HG02840 (cell line): ENCODE results near the gene GPR141.

Experiments used
- ATAC-seq: cut with Tn5 transposase; IDR thresholded peaks from one replicate; pipeline ENCODE4 v1.9.1; 2021; ENCODE audit warnings: mild to moderate bottlenecking, moderate library complexity, moderate number of reproducible peaks; ENCODE audit not compliant: unreplicated experiment, low FRiP score

The GPR141 gene

DNA sequence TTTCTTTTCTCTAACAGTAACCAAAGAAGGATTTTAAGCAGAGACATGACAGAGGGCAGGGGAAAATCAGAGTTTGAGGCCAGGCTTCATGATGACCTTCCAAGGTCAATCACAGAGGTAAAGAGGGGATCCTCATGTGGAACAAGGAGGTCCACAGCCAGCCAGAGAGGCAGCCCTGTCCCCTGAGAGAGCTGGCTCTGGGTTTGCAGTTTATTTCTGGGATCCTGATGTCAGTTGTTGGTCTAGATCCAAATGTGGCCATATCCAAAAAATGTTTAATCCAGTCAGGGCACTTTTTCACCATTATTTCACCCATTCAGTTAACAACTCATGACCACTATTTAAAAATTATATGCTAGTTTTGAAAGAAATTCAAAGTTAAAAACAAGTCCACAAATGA is 45.6 kb downstream of the GPR141 start:
- no peak for ATAC-seq

DNA sequence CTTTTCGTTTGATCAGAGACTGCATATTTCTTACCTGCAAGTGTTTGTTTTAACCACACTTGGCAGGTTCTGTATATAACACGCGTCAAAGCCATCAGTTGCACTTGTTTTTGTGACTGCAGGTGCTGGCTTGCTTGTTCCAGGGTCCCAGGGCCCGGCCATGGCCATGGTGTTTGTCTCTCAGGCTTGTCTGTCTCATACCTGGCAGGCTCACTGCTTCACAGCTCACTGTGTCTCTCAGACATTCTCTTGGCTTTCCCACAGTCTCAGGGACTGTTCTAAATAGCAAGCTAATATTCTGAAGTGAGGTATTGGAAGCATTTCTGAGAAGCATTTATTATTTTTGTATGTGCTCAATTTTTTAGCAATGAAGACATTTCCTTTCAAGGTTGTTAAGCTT is 46.9 kb downstream of the GPR141 start:
- no peak for ATAC-seq

DNA sequence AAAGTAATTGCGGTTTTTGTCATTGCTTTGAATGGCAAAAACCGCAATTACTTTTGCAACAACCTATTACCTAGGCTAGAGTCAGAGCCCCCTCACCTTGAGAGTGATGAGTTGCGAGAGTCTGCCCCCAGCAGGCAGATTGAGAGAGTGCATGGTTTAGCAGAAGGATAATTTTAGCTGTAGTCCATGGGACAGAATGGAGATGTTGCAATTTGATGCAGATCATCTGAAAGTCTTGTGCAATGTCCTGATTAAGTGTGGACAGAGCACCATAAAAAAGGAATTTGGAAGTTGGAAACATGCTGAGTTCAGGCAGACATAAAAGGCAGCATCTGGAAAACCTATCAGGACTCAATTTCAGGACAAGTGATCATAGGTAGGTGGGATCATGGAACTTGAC is 48.7 kb downstream of the GPR141 start:
- peak; percentile 63 for ATAC-seq

DNA sequence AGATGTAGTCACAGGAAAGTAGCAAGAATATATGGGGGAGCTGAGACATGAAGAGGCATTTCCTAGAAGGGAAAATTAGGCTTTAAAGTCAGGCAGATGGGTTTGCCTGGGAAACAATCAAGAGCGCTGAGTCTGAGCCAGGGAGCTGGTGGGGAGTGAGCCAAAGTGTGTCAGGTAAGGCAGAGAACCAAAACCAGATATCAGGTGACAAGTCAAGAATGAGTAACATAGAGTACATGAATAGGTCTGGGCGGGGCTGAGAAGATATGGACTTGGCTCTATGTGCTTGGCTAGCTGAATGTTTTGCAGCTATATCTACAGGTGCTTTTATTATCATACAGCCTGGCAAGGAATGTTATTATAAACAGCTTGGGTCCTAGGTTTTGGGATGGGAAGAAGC is 49.3 kb downstream of the GPR141 start:
- ATAC-seq, result no peak

DNA sequence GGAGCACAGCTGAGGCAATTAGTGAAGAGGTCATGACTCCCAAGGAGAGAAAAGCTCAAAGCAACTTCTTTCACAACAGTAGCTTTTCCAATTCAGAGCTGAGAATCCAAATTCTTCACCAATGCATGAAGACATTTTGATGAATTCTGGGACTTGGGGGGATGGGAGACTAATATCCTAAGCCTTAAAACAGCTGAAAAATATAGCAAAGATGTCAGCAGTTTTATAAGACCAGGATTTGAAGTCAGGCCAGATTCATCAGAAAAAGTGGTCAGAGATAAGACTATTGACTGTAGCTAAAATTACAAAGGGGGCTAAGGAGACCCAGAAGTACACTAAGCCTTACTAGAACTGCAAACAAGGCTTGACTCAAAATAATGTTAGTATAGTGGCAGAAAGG is 51.6 kb downstream of the GPR141 start:
- no peak for ATAC-seq

DNA sequence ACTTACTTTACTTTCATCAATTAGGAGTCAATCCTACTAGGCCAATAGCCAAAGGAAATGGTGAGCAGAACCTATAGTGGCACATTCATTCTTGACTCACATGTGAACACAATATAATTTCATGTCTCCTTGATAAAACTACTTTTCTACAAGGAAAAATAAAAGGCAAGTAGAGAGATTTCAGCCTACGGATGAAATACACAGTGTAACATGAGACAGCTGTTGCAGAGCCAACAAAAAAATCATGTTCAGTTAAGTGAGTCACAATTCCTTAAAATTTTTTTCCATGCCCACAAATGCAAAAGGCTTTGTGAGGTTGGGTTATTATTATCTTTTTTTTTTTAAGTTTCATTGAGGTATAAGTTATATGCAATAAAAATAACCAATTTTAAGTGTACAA is 54.8 kb downstream of the GPR141 start:
- ATAC-seq, result no peak

DNA sequence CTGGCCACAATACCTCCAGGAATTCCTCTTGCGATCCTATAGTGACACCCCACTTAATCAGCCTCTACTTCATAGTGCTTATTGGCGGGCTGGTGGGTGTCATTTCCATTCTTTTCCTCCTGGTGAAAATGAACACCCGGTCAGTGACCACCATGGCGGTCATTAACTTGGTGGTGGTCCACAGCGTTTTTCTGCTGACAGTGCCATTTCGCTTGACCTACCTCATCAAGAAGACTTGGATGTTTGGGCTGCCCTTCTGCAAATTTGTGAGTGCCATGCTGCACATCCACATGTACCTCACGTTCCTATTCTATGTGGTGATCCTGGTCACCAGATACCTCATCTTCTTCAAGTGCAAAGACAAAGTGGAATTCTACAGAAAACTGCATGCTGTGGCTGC is 56.8 kb downstream of the GPR141 start:
- ATAC-seq, result no peak

DNA sequence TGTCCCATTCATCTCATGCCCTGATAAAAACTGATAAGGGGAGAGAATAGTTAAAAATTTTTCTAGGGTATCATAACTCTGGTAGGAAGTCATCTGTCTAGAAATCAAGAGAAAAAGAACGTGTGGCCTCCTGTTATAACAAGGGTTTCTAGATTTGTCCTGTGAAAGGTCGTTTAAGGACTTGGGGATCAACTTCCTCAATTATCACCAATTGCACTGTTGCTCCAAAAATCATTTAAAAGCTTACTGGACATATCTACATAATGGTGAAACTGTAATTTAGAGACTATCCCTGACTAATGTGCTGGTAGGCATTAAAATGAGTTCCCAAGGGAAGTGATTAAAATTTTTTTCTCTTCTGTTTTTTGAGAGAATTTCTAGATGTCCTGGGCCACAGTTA is 58.2 kb downstream of the GPR141 start:
- ATAC-seq, result no peak

DNA sequence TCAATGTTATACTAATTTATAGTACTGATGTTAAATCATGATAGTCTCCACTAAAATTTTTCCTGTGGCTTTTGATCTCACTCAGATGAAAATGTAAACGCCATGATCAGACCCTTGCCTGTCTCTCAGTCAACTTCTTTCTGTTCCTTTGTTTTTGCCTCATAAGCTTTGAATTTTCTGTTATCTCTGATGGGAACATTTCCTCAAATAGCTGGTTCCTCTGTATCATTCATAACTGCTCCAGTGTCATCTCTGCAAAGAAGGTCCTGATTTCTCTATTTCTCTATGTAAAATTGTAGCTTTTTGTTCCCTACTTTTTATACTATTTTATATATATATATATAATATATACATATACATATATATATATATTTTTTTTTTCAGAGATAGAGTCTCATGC is 67.5 kb downstream of the GPR141 start:
- ATAC-seq, result no peak

DNA sequence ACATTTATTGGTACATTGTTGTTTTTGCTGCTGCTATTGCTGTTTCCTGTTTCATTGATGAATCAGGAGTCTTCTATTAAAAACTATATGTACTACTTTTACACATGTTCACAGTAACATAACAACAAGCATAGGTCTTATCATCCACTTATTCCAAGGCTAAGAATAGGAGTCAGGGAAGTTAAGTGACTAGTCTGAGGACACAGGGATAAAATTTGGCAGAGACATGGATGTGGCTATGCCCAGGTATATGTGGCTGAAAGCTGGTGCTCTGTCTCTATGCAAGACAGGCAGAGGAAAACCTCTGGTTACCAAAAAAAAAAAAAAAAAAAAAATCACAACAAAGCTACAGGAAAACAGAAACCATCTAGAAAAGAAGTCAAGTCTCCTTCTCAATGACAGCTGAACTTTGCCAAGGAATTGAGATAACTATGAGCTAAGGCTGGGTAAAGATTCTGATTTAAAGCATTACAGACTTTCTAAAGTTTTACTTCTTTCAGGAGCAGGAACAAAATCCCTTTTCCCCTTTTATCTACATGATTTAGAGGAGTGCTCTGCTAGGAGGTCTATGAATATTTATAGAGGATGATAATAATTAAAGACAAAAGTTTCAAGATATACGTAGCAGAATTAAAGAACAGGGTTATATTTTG is 70.0 kb downstream of the GPR141 start:
- ATAC-seq, result no peak

DNA sequence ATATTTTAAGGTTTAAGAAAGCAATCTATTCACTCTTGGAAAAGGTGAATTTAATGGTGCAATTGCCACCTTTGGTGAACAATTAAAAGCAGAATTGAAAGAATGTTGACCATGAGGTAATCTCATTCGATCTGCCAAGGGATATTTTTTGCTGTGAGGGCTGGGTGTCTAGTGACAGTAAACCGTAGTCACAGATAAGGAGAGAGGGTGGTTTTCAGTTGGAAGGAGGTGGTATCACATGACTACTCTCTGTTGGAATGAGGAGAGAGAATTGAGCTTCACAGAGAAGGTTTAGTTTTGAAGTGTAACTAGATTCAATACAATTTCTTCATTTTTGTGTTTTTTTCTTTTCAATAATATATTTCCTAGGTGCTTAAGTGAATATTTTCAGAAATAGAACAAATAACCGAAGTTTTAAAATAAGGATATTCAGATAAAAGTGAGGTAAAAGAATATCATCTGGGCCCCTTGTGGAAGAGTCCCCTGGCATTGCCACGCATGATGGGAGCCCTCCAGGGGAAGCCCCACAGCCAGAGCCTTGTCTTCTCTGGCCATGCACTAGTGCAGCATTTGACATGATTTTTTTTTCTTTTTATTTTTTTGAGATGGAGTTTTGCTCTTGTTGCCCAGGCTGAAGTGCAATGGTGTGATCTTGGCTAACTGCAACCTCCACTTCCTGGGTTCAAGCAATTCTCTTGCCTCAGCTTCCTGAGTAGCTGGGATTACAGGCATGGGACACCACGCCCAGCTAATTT is 73.4 kb downstream of the GPR141 start:
- no peak for ATAC-seq

DNA sequence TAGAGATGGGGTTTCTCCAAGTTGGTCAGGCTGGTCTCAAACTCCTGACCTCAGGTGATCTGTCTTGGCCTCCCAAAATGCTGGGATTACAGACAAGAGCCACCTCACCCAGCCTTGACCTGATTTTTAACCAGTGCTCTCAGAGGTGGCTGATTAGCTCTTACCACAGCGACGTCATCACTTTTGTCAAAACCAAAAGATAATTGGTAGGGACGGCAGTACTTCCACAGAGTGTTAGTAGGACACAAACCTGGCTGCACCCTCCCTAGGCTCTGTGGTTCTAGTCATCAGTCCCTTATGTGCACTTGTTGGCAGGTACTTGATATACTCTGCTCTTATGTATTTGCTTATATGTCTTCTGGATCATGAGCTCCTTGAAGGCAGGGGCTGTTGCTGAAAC is 74.0 kb downstream of the GPR141 start:
- no peak for ATAC-seq

DNA sequence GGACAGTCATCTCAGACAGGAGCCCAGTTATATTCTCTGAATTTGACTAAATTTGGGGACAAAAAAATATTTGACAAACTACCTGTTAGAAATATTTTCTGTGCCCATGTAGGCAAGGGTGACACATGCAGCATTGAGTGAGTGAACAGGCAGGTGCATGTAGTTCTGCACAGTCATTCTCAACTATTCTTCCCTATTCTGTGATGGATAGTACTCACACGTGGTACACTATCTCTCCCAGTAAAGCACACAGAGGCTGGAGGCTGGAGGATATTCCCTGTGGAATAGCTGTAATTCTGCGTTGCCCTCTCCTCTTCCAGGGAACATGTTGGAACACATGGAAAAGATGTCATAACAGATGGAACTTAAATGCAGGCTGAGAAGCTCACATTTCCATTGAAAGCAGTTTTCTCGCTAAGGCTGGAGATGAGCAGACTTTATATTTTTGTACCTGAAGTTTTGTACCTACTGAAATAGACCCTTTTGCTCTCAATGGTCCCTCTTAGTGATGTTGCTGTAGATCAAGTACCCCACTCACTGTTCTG is 75.0 kb downstream of the GPR141 start:
- no peak for ATAC-seq

DNA sequence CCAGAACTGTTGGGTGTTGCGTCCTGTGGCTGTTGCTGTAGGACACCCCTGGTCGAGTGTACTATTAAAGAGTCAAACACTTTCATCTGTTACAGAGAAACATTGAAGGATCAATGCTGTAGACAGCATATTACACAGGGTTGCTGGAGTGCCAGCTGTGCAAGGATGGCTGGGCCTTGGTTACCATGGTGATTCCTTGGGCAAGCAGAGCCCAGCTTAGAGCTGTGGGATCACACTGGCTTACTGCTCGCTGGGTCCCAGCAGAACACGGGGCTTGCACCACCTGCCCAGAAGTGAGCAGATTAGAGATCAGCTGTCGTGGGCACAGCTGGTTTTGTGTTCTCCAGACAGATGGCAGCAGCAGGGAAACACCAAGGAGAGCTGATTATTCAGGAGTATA is 76.0 kb downstream of the GPR141 start:
- no peak for ATAC-seq

DNA sequence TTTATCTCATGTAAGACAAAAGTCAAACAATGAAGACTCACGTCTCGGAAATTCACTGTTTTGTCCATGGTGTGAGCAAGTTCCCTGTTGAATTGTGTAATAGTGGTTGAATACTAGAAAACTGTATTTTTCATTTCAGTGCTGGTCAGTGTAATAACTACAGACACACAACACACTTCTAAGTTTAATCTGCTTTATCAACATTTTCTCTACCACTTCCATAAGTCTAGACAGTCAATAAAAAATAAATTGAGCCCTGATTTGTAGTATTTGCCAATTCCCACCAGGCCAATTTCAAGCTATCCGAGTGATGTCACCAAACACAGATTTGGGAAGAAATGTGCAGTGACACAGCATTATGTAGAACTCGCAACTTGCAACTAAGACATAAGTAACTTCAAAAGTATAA is 81.9 kb downstream of the GPR141 start:
- no peak for ATAC-seq

DNA sequence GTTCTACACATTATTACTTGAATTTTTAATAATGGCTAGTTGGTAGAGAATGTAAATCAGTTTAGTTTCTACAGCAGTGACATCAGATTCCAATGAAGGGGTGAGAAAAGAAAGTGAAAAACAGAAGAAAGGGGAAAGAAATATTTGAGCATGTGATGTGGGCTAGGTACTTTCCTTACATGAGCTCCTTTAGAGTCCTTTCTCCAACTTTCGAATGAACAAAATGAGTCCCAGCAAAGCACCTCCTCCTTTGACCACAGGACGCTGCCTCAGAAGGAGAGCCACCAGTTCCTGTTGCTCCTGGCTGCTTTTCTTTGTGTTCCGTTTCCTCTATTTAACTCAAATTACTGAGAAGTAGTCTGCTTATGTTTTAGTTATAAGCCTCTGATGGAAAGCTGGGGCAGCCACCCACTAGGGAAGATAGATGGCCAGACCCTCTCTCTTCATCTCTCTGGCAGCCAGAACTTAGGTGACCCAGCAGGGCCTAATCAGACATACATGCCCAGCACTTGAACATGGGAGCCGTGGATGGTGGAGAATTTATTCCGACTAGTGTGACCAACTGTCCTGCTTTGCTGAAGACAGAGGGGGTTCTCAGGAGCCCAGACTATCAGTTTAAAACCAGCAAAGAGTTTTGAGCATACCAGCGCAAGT is 82.4 kb downstream of the GPR141 start:
- peak; percentile 92 for ATAC-seq

DNA sequence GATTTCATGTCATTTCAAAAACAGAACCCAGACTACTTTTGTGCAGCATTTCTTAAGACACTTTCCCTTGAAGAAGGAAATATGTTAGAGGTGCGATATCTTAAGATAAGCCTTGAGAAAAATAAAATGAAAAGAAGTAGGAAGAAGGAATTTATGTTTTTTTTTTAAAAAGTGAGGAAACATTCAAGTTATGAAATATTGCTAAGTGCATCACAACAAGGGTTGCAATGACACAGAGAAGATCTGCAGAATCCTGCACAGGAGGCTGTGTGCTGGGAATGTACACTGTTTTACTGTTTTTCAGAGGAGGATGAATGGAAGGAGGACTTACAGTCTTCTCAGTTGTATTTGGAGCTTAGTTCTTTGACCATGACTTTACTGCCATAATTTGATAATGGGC is 85.0 kb downstream of the GPR141 start:
- ATAC-seq, result no peak

DNA sequence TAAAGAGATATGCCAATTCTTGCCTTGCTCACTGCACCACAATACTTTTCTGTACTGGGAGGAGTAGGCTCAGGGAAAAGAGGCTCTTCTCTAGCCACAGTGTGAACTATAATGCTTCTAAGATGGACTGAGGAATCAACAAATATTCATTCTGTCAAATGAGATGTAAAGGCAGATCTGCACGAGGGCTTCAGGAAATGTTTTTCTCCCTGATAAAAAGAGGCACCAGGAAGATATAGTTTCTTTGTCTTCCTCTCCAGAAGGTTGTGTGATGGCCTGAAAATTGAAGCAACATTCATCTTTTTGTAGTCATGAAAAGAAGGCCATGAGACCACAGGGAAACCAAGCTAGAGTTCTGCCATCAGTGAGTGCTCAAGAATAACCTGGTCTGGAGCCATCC is 85.7 kb downstream of the GPR141 start:
- no peak for ATAC-seq

DNA sequence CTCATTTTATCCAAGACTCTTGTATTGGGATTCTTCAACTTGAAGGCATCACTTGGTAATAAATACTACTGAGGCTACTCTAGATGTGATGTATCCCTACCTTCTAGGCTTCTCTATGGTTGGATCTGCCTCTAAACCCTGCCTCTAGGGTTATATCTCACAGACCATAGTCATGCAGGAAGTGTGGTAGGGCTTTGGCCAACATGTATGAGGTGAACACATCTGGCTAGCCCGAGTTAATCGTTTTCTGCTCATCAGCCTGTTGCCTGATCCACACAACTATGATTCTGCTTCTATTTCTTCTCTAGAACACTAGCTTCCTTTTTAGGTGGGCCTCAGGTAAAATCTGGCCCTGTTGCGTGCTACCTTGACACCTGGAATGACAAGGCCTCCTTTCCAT is 86.2 kb downstream of the GPR141 start:
- no peak for ATAC-seq

DNA sequence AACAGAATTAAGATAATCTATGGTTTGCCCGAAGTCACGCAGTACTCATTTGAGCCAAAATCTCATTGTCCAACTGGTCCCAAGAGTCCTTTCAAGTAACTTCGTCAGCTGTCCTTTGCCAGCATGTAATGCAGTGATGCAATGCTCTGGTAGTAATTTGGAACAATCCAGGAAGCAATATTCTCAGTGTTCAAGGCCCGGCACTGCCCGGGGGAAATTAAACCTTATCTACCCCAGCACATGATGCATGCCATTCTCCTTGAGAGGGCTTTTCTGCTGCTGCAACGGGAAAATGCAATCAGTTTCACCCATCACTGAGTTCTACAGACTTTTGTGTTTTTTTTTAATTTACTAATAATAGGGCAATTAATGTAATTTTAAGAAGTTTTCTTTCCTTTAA is 87.3 kb downstream of the GPR141 start:
- ATAC-seq, result no peak

DNA sequence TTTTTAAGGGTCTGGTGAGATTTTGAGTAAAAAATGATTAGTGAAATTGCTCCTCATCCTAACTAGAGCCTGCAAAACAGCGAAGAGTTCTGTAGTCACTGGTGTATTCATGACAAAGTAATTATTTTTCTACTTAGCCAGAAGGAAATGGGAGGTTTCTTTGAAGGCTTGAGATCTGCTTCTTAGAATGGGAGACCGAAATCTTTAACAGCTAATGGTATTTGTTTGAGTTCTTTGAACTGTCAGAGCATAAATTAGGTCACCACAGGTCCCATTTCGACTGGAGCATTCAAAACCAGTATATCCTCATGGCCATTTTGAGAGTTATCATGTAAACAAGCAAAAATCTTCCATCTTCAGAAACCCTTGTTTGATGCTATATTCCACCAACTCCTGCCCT is 87.8 kb downstream of the GPR141 start:
- ATAC-seq, result no peak

DNA sequence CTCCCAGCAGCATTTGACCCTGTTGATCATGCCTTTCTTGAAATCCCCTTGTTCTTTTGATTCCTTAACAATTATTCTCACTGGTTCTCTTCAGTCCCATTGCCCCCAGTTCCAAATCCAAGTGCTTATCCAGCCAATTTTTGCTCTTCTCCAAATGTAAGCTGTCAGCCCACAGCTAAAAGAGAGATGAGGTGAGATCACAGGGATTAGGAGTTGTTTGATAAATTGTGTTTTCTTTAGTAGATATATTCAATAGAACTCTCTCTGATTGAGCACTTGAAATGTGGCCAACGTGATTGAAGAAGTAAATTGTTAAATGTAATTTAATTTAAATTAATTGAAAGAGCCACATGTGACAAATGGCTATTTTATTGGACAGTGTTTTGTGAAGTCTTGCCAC is 88.2 kb downstream of the GPR141 start:
- no peak for ATAC-seq
